ENCODE data around the gene CENPQ.

GRCh38 chr6:49517919-49518318, 54.7 kb downstream of the CENPQ start:
- TF ChIP-seq POLR2AphosphoS5 (IDR thresholded peaks at IDR 0.05; ENCODE audit: low read depth, low read length) (no peak), TAF1 (IDR thresholded peaks at IDR 0.05; ENCODE audit: borderline replicate concordance, low read depth, low read length) (no peak), POLR2A (IDR thresholded peaks at IDR 0.05; ENCODE audit: low read depth, low read length) (no peak)

Measured in GM12892 (cell line).